HG03095 (cell line): ENCODE results near the gene KLHL10.

Experiments used
- ATAC-seq: cut with Tn5 transposase; IDR thresholded peaks from one replicate; pipeline ENCODE4 v1.9.1; 2021; ENCODE audit warnings: moderate library complexity; ENCODE audit not compliant: unreplicated experiment

The KLHL10 gene

GRCh38 chr17:41837761-41838538 lies at the start of gene KLHL10:
Gene KLHL10 (plus strand): TSS chr17:41837825. CDS start chr17:41837933, 108 bp downstream.
- ATAC-seq: no peak

GRCh38 chr17:41792845-41793783 lies 44.5 kb upstream of the KLHL10 start:
- ATAC-seq: no peak

GRCh38 chr17:41793784-41794539 lies 43.7 kb upstream of the KLHL10 start:
- ATAC-seq: no peak

- no peak for ATAC-seq
Measured at GRCh38 chr17:41794540-41794975, 43.1 kb upstream of the KLHL10 start.

- no peak for ATAC-seq
Measured at GRCh38 chr17:41796121-41796895, 41.3 kb upstream of the KLHL10 start.

GRCh38 chr17:41797377-41797776 lies 40.2 kb upstream of the KLHL10 start:
- no peak for ATAC-seq

- ATAC-seq: no peak
Measured at GRCh38 chr17:41799366-41799765, 38.3 kb upstream of the KLHL10 start.

GRCh38 chr17:41800601-41801373 lies 36.8 kb upstream of the KLHL10 start:
- no peak for ATAC-seq

- no peak for ATAC-seq
Measured at GRCh38 chr17:41801374-41802271, 36.0 kb upstream of the KLHL10 start.

GRCh38 chr17:41803049-41804020 lies 34.3 kb upstream of the KLHL10 start:
- ATAC-seq: no peak

GRCh38 chr17:41806685-41807445 lies 30.8 kb upstream of the KLHL10 start:
- ATAC-seq: no peak

- no peak for ATAC-seq
Measured at GRCh38 chr17:41810659-41811548, 26.7 kb upstream of the KLHL10 start.

- ATAC-seq: no peak
Measured at GRCh38 chr17:41811549-41812380, 25.9 kb upstream of the KLHL10 start, which contains the start of gene P3H4. Gene P3H4 (minus strand): TSS chr17:41811949. CDS start chr17:41811915, 34 bp downstream.

- no peak for ATAC-seq
Measured at GRCh38 chr17:41812381-41813151, 25.1 kb upstream of the KLHL10 start, which contains the start of gene FKBP10. Gene FKBP10 (plus strand): TSS chr17:41813004. CDS start chr17:41813035, 31 bp downstream.
